H1 (cell line): ENCODE data around the gene TBC1D10A. TPM values are rescaled to one million over a fixed set of nuclear protein-coding genes. Genes with fewer than 3 reads are reported as not detected.

Experiments
- CTCF ChIA-PET: fragments of 300-600 bp; sonication (Branson Sonifier 250); formaldehyde crosslinking; loops from one replicate; lab custom pipeline; 2021; ENCODE audit not compliant: partially characterized antibody; lab: Charles Lee
- POLR2A ChIA-PET: fragments of 300-600 bp; sonication (Branson Sonifier 250); formaldehyde crosslinking; loops from one replicate; lab custom pipeline; 2021; ENCODE audit warnings: inconsistent platforms; ENCODE audit not compliant: partially characterized antibody; lab: Charles Lee
- DNase-seq, 2 experiments: peaks; one replicate each; pipeline versions ENCODE4 v3.0.0 to v3.0.0-alpha.2; 2010 to 2022; ENCODE audit warnings: low spot score in 2 of 2, low read depth in 1 of 2, mixed read lengths in 1 of 2
- FAIRE-seq: peaks from 2 replicates; lab custom pipeline; 2011; peaks lifted over from hg19 to GRCh38; lab: Jason Lieb, UNC
- H2AFZ ChIP-seq: 2 replicates; pipeline ENCODE4 v1.8.1; 2012; ENCODE audit warnings: low read length, inconsistent platforms
- H2AK5ac ChIP-seq: 2 replicates; pipeline ENCODE4 v1.6.1; 2013; ENCODE audit warnings: low read depth, low read length
- H2BK120ac ChIP-seq: replicated peaks from 2 replicates; pipeline ENCODE3; 2013; ENCODE audit warnings: low read depth, low read length, inconsistent platforms
- H2BK12ac ChIP-seq: 2 replicates; pipeline ENCODE4 v1.6.1; 2013; ENCODE audit warnings: low read depth, low read length
- H2BK15ac ChIP-seq: 2 replicates; pipeline ENCODE4 v1.6.1; 2013; ENCODE audit warnings: low read length
- H2BK20ac ChIP-seq: 2 replicates; pipeline ENCODE4 v1.6.1; 2013; ENCODE audit warnings: low read length
- H2BK5ac ChIP-seq: 2 replicates; pipeline ENCODE4 v1.6.1; 2013; ENCODE audit warnings: low read depth, low read length
- H3K14ac ChIP-seq: 2 replicates; pipeline ENCODE4 v1.6.1; 2013; ENCODE audit warnings: inconsistent platforms; ENCODE audit not compliant: insufficient read length
- H3K18ac ChIP-seq: 2 replicates; pipeline ENCODE4 v1.6.1; 2013; ENCODE audit warnings: low read length; ENCODE audit errors: extremely low read depth
- H3K23ac ChIP-seq: 2 replicates; pipeline ENCODE4 v1.6.1; 2013; ENCODE audit warnings: inconsistent platforms; ENCODE audit not compliant: insufficient read length
- H3K23me2 ChIP-seq: 2 replicates; pipeline ENCODE4 v1.6.1; 2013; ENCODE audit warnings: low read depth, low read length
- H3K27ac ChIP-seq: 2 replicates; pipeline ENCODE4 v1.6.1; 2011; ENCODE audit warnings: low read depth, low read length, inconsistent platforms
- H3K27me3 ChIP-seq, 4 experiments: replicated peaks in 1 of 4; 1 replicate in 1 of 4; 2 replicates in 3 of 4; pipeline versions ENCODE4 v1.6.1 to v1.8.1; 2011 to 2013; ENCODE audit warnings: low read length in 3 of 4, mild to moderate bottlenecking in 3 of 4, inconsistent platforms in 2 of 4, mixed read lengths in 2 of 4, moderate library complexity in 1 of 4; ENCODE audit not compliant: control insufficient read depth in 3 of 4, insufficient read depth in 3 of 4; ENCODE audit errors: extremely low read depth in 1 of 4
- H3K36me3 ChIP-seq, 4 experiments: 2 replicates each; pipeline versions ENCODE4 v1.6.1 to v1.8.1; 2011 to 2013; ENCODE audit warnings: mild to moderate bottlenecking in 4 of 4, low read length in 3 of 4, moderate library complexity in 2 of 4, control low read depth in 1 of 4, inconsistent platforms in 1 of 4; ENCODE audit not compliant: insufficient read depth in 4 of 4, control insufficient read depth in 2 of 4
- H3K4ac ChIP-seq: replicated peaks from 2 replicates; pipeline ENCODE3; 2013; ENCODE audit warnings: low read length, low read depth, mixed read lengths, inconsistent platforms; ENCODE audit not compliant: insufficient read length
- H3K4me1 ChIP-seq, 4 experiments: replicated peaks in 1 of 4; 1 replicate in 1 of 4; 2 replicates in 3 of 4; pipeline versions ENCODE4 v1.6.1 to v1.8.1; 2011 to 2013; ENCODE audit warnings: low read length in 3 of 4, inconsistent platforms in 2 of 4, mixed read lengths in 1 of 4; ENCODE audit not compliant: insufficient read depth in 4 of 4, control insufficient read depth in 3 of 4
- H3K4me2 ChIP-seq, 2 experiments: 2 replicates each; pipeline versions ENCODE4 v1.6.1 to v1.8.1; 2011 to 2013; ENCODE audit warnings: low read depth in 2 of 2, low read length in 2 of 2, control low read depth in 1 of 2, inconsistent platforms in 1 of 2, mild to moderate bottlenecking in 1 of 2; ENCODE audit not compliant: insufficient read depth in 1 of 2
- H3K4me3 ChIP-seq, 4 experiments: fragments of 200-600, 300-600 bp in 1 of 4; sonication (generic), shearing (Covaris generic), sonication (Bioruptor Twin) in 1 of 4; 2 replicates each; pipeline versions ENCODE4 v1.5.1 to v1.8.1; 2011 to 2016; ENCODE audit warnings: low read length in 4 of 4, low read depth in 3 of 4, control low read depth in 2 of 4, inconsistent platforms in 2 of 4, mild to moderate bottlenecking in 2 of 4, mixed read lengths in 1 of 4, moderate library complexity in 1 of 4; ENCODE audit not compliant: insufficient read depth in 2 of 4; ENCODE audit errors: extremely low read depth in 1 of 4
- H3K56ac ChIP-seq: replicated peaks from 2 replicates; pipeline ENCODE3; 2013; ENCODE audit warnings: low read depth, mild to moderate bottlenecking, mixed read lengths, low read length, inconsistent platforms; ENCODE audit not compliant: insufficient read length
- H3K79me1 ChIP-seq: 2 replicates; pipeline ENCODE4 v1.6.1; 2013; ENCODE audit warnings: low read depth, low read length, control low read depth
- H3K79me2 ChIP-seq, 2 experiments: 2 replicates each; pipeline versions ENCODE4 v1.6.1 to v1.8.1; 2012 to 2013; ENCODE audit warnings: low read length in 2 of 2, mild to moderate bottlenecking in 2 of 2, inconsistent platforms in 1 of 2; ENCODE audit not compliant: insufficient read depth in 2 of 2, control insufficient read depth in 1 of 2
- H3K9ac ChIP-seq, 4 experiments: replicated peaks in 1 of 4; 1 replicate in 1 of 4; 2 replicates in 3 of 4; pipeline versions ENCODE4 v1.6.1 to v1.8.1; 2011 to 2013; ENCODE audit warnings: low read depth in 3 of 4, low read length in 3 of 4, control low read depth in 2 of 4, mild to moderate bottlenecking in 2 of 4, moderate library complexity in 2 of 4, inconsistent platforms in 1 of 4; ENCODE audit errors: extremely low read depth in 1 of 4
- H3K9me3 ChIP-seq, 2 experiments: 2 replicates each; pipeline versions ENCODE4 v1.6.1 to v1.8.1; 2012 to 2013; ENCODE audit warnings: mild to moderate bottlenecking in 2 of 2, moderate library complexity in 2 of 2, control low read depth in 1 of 2, inconsistent platforms in 1 of 2, low read depth in 1 of 2, low read length in 1 of 2, mixed read lengths in 1 of 2; ENCODE audit not compliant: insufficient read depth in 2 of 2
- H4K20me1 ChIP-seq, 2 experiments: replicated peaks in 1 of 2; 2 replicates each; pipeline versions ENCODE3 to v1.8.1; 2011 to 2013; ENCODE audit warnings: inconsistent platforms in 2 of 2, low read length in 2 of 2, mild to moderate bottlenecking in 1 of 2; ENCODE audit not compliant: insufficient read depth in 2 of 2, control insufficient read depth in 1 of 2
- H4K5ac ChIP-seq: 2 replicates; pipeline ENCODE4 v1.6.1; 2013; ENCODE audit warnings: low read length, low read depth, mixed read lengths, inconsistent platforms; ENCODE audit not compliant: insufficient read length
- H4K8ac ChIP-seq: 2 replicates; pipeline ENCODE4 v1.8.0; 2013; ENCODE audit warnings: mild to moderate bottlenecking, moderate library complexity, low read length, inconsistent platforms; ENCODE audit not compliant: insufficient read depth; ENCODE audit errors: extremely low read depth
- H4K91ac ChIP-seq: replicated peaks from 2 replicates; pipeline ENCODE3; 2013; ENCODE audit warnings: low read length, mixed read lengths, inconsistent platforms; ENCODE audit not compliant: insufficient read length
- BCL11A ChIP-seq, 2 experiments: IDR thresholded peaks; one replicate each; pipeline ENCODE4 v1.6.1; 2011; ENCODE audit warnings: low read depth in 2 of 2, low read length in 2 of 2, mild to moderate bottlenecking in 2 of 2
- CBX8 ChIP-seq: fragments of 300-800, 300-1000 bp; sonication (generic); IDR thresholded peaks from 2 replicates; pipeline ENCODE4 v1.7.1; 2016; ENCODE audit warnings: low read depth, low read length, borderline replicate concordance
- EP300 ChIP-seq, 2 experiments: IDR thresholded peaks; 1 replicate in 1 of 2; 2 replicates in 1 of 2; pipeline ENCODE4 v1.6.1; 2011 to 2012; ENCODE audit warnings: low read depth in 2 of 2, low read length in 2 of 2, mild to moderate bottlenecking in 2 of 2, borderline replicate concordance in 1 of 2, inconsistent platforms in 1 of 2, moderate library complexity in 1 of 2
- FOSL1 ChIP-seq: IDR thresholded peaks from 2 replicates; pipeline ENCODE4 v1.6.1; 2011; ENCODE audit warnings: mild to moderate bottlenecking, low read depth, low read length, moderate library complexity; ENCODE audit not compliant: insufficient read depth
- RAD21 ChIP-seq, 2 experiments: IDR thresholded peaks in 1 of 2; conservative IDR thresholded peaks in 1 of 2; 2 replicates each; pipeline ENCODE4 v1.6.1; 2011; ENCODE audit warnings: low read depth in 2 of 2, low read length in 2 of 2, improper control_type of control experiment in 1 of 2, inconsistent platforms in 1 of 2, mild to moderate bottlenecking in 1 of 2, moderate library complexity in 1 of 2
- SP1 ChIP-seq: IDR thresholded peaks from 2 replicates; pipeline ENCODE4 v1.6.1; 2011; ENCODE audit warnings: low read depth, low read length
- WGBS, 2 experiments: shearing (Covaris generic) in 1 of 2; methylation state at CpG; one replicate each; pipeline versions ENCODE4 v1.1.6 to v1.1.7; 2013 to 2015; ENCODE audit warnings: low lambda C conversion rate in 2 of 2, mixed read lengths in 2 of 2, inconsistent platforms in 1 of 2, low coverage in 1 of 2, missing lambda C conversion rate in 1 of 2; ENCODE audit not compliant: insufficient replicate concordance in 2 of 2, insufficient coverage in 1 of 2, insufficient read length in 1 of 2; ENCODE audit errors: extremely low coverage in 1 of 2, missing lambda C conversion rate in 1 of 2; 5-methylcytosine and 5-hydroxymethylcytosine counted together
- polyA plus RNA-seq, 7 experiments: library from polyadenylated mRNA; depleted of rRNA in 3 of 7; stranded (reverse) in 5 of 7; unstranded in 2 of 7; fragments of >200 nt in 5 of 7; fragments of 200-250 nt in 2 of 7; gene quantifications; 1 replicate in 5 of 7; 2 replicates in 1 of 7; 4 replicates in 1 of 7; pipeline versions ENCODE4 v1.2.1 to v1.2.3, GENCODE V29; 2011 to 2013; ENCODE audit warnings: missing spikeins in 2 of 7, mixed read lengths in 2 of 7
- total RNA-seq: library from RNA; stranded (reverse); fragmentation: NEBNext Ultra II Directional; extraction: Animal tissue kit (Norgen Biotek cat#: 25700); gene quantifications from 2 replicates; pipeline ENCODE4 v1.2.1, GENCODE V29; 2021
- TF ChIP-seq, protein P1 (sequence below), 3 experiments: IDR thresholded peaks; 1 replicate in 2 of 3; 2 replicates in 1 of 3; pipeline versions ENCODE4 v1.5.1 to v1.6.1; 2011; ENCODE audit warnings: low read length in 3 of 3, mild to moderate bottlenecking in 3 of 3, inconsistent platforms in 2 of 3, low read depth in 1 of 3, moderate library complexity in 1 of 3; ENCODE audit not compliant: insufficient read depth in 1 of 3; ENCODE audit errors: control extremely low read depth in 1 of 3
- TF ChIP-seq, protein P2 (sequence below): IDR thresholded peaks from 2 replicates; pipeline ENCODE4 v1.6.1; 2012; ENCODE audit warnings: inconsistent platforms

Gene TBC1D10A
- total and polyA plus RNA-seq, 2 of the 8 experiments (the other 6 are each of a cell fraction or from before 2014, with no cell fraction given), result 5.4 to 7.0 TPM

DNA sequence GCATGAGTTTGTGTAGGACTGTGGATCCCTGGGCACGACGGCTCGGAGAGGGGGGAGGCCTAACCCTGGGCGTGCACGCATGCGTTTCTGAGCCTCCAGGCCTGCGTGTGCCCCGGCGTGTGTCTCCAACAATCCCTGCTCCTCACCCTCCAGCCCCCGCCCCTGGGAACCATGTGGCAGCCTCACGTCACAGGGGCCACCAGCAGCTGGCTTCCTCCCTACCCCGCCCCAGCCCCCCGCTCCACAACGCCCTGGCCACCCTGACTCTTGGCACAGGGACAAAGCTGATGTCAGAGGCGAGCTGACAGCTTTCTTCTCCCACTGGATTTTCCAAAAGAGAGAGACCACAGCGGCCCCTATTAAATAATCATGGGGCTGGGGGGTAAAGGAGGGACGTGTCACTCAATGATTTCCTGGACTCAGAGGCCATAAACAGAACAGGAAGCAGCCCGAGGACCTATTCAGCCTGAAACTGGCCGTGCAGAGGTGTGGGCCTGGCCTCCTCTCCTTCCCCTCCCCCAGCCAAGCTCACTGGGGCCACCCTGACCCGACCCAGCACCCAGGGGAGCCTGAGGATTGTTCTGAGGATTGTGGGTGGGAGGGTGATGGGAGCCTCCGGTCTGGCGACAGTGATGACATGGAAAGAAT is 73.4 kb downstream of the TBC1D10A start:
- H3K23me2 ChIP-seq, result no peaks in the 10 kb centered on the region; the same call in 1 of the 2 replicates
- peaks cover 0 to 2% (median 0%) of the 10 kb centered on the region in 4 experiments; a peak in 1 of 7 replicates for H3K27me3 ChIP-seq
- ChIA-PET CTCF (interaction anchor here (1.8 kb wide), 1 partner anchor 135 kb away, joined by 4 read pairs; no protein-coding TSS in a partner anchor), POLR2A (no interaction called here)
- H2BK20ac ChIP-seq, result peak overlapping the region; percentile 94
- peak overlapping the region; percentile 94 for H2BK5ac ChIP-seq
- no peaks in the 10 kb centered on the region for H3K36me3 ChIP-seq
- H3K4me2 ChIP-seq, result no peak overlapping the region
- H3K56ac ChIP-seq, result no peak overlapping the region
- H3K14ac ChIP-seq, result no peak overlapping the region
- no peak overlapping the region for H2AFZ ChIP-seq
- FAIRE-seq (no peak), DNase-seq (no peak)
- H3K9me3 ChIP-seq, result no peaks in the 10 kb centered on the region
- H4K91ac ChIP-seq, result peak overlapping the region; percentile 94
- H4K20me1 ChIP-seq, result peaks cover 0 to 2% of the 10 kb centered on the region in 2 experiments
- H3K79me2 ChIP-seq, result no peaks in the 10 kb centered on the region
- no peaks in the 10 kb centered on the region for H3K79me1 ChIP-seq
- no peak overlapping the region for H2BK120ac ChIP-seq
- no peak overlapping the region for H3K9ac ChIP-seq
- WGBS, 2 experiments, result 71% methylated on average over 19 of the region's 22 CpGs; no CpG with 5 or more reads in 1 of the 2 experiments
- H3K4me1 ChIP-seq, result peaks cover 7 to 20% (median 13%) of the 10 kb centered on the region in 4 experiments
- H3K23ac ChIP-seq, result no peak overlapping the region
- no peak overlapping the region for H3K27ac ChIP-seq
- no peak overlapping the region for H4K8ac ChIP-seq
- H3K18ac ChIP-seq, result peak overlapping the region; percentile 90; the same call in 1 of the 2 replicates
- H4K5ac ChIP-seq, result no peak overlapping the region
- no peak overlapping the region for H3K4me3 ChIP-seq
- H2BK15ac ChIP-seq, result peak overlapping the region; percentile 100
- peak overlapping the region; percentile 100; the same call in 1 of the 2 replicates for H2BK12ac ChIP-seq
- H3K4ac ChIP-seq, result peak overlapping the region; percentile 63
- H2AK5ac ChIP-seq, result peak overlapping the region; percentile 98; the same call in 1 of the 2 replicates
- TF ChIP-seq, protein P1, sequence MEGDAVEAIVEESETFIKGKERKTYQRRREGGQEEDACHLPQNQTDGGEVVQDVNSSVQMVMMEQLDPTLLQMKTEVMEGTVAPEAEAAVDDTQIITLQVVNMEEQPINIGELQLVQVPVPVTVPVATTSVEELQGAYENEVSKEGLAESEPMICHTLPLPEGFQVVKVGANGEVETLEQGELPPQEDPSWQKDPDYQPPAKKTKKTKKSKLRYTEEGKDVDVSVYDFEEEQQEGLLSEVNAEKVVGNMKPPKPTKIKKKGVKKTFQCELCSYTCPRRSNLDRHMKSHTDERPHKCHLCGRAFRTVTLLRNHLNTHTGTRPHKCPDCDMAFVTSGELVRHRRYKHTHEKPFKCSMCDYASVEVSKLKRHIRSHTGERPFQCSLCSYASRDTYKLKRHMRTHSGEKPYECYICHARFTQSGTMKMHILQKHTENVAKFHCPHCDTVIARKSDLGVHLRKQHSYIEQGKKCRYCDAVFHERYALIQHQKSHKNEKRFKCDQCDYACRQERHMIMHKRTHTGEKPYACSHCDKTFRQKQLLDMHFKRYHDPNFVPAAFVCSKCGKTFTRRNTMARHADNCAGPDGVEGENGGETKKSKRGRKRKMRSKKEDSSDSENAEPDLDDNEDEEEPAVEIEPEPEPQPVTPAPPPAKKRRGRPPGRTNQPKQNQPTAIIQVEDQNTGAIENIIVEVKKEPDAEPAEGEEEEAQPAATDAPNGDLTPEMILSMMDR (IDR thresholded peaks at IDR 0.05; ENCODE audit: control extremely low read depth in 1 of 3, insufficient read depth in 1 of 3, low read depth in 1 of 3, low read length in 3 of 3), result no peak
- TF ChIP-seq SP1 (no peak), FOSL1 (no peak), EP300 (IDR thresholded peaks at IDR 0.05; ENCODE audit: borderline replicate concordance in 1 of 2, low read depth in 2 of 2, low read length in 2 of 2) (no peak), CBX8 (no peak), BCL11A (IDR thresholded peaks at IDR 0.05; ENCODE audit: low read depth in 2 of 2, low read length in 2 of 2) (no peak), RAD21 (IDR thresholded peaks at IDR 0.05 in 1 of 2, conservative IDR thresholded peaks at IDR 0.05 in 1 of 2; ENCODE audit: low read depth in 2 of 2, low read length in 2 of 2) (no peak)
- TF ChIP-seq, protein P2, sequence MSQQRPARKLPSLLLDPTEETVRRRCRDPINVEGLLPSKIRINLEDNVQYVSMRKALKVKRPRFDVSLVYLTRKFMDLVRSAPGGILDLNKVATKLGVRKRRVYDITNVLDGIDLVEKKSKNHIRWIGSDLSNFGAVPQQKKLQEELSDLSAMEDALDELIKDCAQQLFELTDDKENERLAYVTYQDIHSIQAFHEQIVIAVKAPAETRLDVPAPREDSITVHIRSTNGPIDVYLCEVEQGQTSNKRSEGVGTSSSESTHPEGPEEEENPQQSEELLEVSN, result no peak
